Esophagus muscularis mucosa (tissue), 4 donors: ENCODE results near the gene GKN2.

ENCODE experiments used
- EP300 ChIP-seq: sonication (generic); formaldehyde crosslinking; IDR thresholded peaks from one replicate; pipeline ENCODE4 v1.6.1; 2017; ENCODE audit warnings: antibody characterized with exemption
- POLR2A ChIP-seq: fragments of 450-650 bp; IDR thresholded peaks from one replicate; pipeline ENCODE4 v1.6.1; 2017; ENCODE audit warnings: antibody characterized with exemption, moderate library complexity, mild to moderate bottlenecking, low read depth
- POLR2AphosphoS5 ChIP-seq, 2 donors: sonication (generic); formaldehyde crosslinking; IDR thresholded peaks; one replicate each; pipeline ENCODE4 v1.6.1; 2017; ENCODE audit warnings: antibody characterized with exemption in 2 of 2
- TF ChIP-seq, protein P1 (sequence below), 3 experiments: fragments of 200-600 bp in 2 of 3; fragments of 450-650 bp in 1 of 3; sonication (generic) in 2 of 3; IDR thresholded peaks; one replicate each; pipeline ENCODE4 v1.5.1; 2017 to 2019; ENCODE audit warnings: antibody characterized with exemption in 3 of 3, mild to moderate bottlenecking in 2 of 3, moderate library complexity in 1 of 3

DNA sequence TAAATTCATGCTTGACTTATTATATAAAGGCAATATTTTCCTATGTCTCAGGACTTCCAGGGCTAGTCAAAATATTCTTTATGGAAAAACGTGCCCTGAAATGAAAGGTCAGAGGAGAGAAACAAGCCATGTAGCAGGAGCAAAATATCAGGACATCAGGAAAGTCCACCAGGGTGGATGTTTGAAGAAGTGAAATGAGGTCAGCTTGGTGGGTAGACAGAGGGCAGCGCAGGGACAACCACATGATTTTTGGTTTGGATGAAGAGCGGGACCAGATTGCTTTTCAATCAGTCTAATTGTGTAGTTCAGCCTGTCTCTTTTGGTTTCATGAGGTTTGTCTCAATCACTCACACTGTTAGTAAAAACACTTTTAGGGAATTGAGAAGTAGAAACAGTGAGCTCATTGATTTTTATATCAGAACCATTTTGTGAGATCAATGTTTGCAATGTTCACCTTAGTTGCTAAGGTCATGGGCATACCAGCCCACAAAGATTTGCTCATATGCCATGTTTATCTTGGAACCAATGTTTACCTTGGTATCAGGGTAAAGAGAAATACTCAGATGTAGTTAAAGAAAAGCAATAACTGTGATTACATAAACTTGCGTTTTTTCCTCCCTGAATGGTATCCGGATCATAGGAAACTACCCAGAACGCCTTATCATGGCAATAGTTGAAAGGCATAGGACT is 32.1 kb downstream of the GKN2 start:
- TF ChIP-seq, protein P1, sequence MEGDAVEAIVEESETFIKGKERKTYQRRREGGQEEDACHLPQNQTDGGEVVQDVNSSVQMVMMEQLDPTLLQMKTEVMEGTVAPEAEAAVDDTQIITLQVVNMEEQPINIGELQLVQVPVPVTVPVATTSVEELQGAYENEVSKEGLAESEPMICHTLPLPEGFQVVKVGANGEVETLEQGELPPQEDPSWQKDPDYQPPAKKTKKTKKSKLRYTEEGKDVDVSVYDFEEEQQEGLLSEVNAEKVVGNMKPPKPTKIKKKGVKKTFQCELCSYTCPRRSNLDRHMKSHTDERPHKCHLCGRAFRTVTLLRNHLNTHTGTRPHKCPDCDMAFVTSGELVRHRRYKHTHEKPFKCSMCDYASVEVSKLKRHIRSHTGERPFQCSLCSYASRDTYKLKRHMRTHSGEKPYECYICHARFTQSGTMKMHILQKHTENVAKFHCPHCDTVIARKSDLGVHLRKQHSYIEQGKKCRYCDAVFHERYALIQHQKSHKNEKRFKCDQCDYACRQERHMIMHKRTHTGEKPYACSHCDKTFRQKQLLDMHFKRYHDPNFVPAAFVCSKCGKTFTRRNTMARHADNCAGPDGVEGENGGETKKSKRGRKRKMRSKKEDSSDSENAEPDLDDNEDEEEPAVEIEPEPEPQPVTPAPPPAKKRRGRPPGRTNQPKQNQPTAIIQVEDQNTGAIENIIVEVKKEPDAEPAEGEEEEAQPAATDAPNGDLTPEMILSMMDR (IDR thresholded peaks at IDR 0.05), result no peak
- TF ChIP-seq EP300 (no peak), POLR2A (no peak), POLR2AphosphoS5 (IDR thresholded peaks at IDR 0.05) (no peak)
